GM18909 (cell line): ENCODE results near the gene NXT1.

Experiments used
- ATAC-seq: cut with Tn5 transposase; IDR thresholded peaks from one replicate; pipeline ENCODE4 v1.9.1; 2021; ENCODE audit warnings: mild to moderate bottlenecking; ENCODE audit not compliant: unreplicated experiment, poor library complexity

NXT1 gene

GRCh38 chr20:23358563-23358906 lies 7.9 kb downstream of the NXT1 start:
- no peak for ATAC-seq

DNA sequence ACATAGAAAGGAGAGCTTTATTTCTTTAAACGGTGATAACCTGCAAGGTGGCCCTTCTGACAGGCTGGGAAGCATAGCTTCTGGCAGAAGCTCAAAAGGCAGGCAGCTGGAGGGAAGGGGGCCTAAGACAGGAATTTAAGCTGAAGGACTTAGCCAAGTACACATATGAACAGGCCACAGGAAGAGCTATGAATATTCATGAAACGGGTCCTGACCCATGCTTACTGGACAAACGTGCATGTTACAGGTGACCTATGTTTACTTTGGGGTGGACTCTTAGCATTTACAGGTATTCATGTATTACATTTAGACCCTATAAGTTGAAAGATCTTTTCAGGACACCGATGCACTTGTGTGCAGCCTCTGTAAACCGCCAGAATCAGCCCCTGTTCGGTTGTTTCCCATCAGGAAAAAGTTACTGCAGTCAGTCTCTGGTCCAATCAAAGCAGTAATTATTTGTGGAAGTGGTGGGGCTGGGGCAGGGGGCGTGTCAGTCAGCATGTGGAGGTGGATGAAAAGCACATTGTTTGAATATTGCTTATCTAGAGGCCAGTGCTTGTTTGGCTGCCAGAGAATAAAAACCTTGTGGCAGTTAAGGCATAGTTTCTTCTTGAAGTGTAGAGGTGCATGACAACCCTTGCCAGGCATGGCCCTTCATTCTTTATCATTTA lies 8.5 kb downstream of the NXT1 start:
- no peak for ATAC-seq

DNA sequence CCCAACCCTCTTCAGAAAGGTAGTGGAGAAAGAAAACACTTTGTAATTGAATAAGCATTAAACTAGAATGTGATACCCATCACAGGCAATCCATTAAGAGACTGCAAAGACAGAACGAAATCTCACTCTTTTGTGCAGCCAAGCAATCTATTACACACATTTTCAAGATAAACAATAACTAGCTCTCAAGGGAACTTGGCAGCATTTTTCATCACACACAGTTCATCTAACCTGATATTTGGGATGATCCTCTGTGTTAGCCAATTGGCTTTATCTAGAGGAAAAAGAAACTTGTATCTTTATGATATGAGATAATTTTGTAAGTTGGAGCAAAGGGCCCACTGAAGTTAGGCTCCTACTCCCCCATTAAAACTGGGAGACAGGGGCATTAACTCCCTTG lies 9.9 kb downstream of the NXT1 start:
- no peak for ATAC-seq

GRCh38 chr20:23361119-23361475 lies 10.5 kb downstream of the NXT1 start:
- no peak for ATAC-seq

- ATAC-seq = peak; percentile 71
These were observed 11.1 kb downstream of the NXT1 start, which contains the start of gene GZF1 for GRCh38 chr20:23361476-23362391. GZF1 (plus strand) TSS chr20:23362182; CDS start chr20:23364384, 2,202 bp downstream.

DNA sequence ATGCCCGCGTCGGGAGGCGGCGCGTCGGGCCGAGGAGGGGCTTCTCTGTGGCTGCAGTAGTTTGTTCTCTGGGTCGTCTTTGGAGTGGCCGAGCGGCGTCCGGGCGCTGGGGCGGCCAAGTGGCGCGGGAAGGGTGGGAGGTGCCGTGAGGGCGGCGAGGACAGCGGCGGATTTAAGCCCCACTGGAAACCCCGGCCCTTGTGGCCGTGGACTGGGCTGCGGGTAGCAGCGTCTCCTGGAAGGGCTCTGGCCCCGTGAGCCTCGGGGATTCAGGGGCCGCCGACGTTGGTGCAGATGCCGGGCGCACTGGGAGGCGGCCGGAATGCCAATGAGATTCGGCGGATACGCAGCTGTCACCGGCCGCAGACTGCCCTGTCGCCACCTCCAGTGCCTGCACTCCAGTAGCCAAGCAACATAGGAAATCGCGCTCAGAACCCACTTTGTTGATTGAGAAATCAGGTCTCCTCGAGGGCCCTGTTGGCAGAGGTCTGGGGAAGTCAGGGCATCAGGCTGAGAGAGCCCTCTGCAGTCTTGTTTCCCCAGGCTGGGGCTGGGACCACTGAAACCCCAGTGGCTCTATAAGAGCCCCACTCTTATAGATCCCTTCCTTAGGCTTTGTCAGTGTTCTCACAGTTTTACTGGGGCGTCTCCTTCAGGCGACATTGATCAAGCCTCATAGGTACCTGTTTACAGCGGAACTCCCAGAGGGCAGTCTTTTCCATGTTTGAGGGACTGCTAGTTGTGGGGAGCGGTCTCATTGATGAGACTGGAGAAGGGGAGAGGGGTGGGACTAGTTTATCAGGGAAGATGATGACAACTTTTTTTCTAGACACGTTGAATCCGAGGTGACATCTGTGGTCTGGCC lies 12.0 kb downstream of the NXT1 start:
- ATAC-seq = no peak

GRCh38 chr20:23363257-23363649 lies 12.7 kb downstream of the NXT1 start:
- ATAC-seq = no peak

GRCh38 chr20:23365390-23366165 lies 15.0 kb downstream of the NXT1 start:
- ATAC-seq = no peak

GRCh38 chr20:23366384-23366783 lies 15.8 kb downstream of the NXT1 start:
- no peak for ATAC-seq

GRCh38 chr20:23367770-23368169 lies 17.2 kb downstream of the NXT1 start:
- no peak for ATAC-seq

- ATAC-seq = no peak
These were observed 17.9 kb downstream of the NXT1 start for GRCh38 chr20:23368316-23369071.

DNA sequence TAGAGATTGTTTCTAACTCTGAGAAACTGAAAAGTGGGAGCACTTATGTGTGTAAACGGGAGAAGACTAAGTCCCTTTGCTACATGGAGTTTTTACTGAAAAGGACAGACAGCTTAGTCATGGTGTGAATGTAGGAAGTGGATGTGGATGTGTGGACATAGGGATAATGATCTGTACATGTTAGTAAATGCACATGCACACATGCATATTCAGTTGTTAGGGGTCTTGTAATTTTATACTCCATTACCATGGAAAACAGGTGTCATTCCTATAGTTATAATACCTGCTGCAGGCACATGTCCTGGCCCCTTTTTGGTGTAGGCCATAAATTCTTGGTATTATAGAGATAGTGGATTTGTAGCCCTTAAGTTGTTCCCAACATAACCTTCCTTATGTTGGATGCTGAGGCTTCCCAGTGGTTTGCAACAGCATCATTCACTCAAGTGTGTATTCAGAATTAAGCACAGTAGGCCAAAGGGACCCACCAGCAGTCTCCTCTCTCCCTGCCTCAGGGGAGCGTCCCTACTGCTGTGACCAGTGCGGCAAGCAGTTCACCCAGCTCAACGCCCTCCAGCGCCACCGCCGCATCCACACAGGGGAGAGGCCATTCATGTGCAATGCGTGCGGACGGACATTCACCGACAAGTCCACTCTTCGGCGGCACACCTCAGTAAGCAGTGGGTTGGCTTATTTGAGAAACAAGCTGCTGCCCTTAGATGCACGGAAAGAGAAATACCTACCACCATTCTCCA lies 18.7 kb downstream of the NXT1 start:
- ATAC-seq = no peak

DNA sequence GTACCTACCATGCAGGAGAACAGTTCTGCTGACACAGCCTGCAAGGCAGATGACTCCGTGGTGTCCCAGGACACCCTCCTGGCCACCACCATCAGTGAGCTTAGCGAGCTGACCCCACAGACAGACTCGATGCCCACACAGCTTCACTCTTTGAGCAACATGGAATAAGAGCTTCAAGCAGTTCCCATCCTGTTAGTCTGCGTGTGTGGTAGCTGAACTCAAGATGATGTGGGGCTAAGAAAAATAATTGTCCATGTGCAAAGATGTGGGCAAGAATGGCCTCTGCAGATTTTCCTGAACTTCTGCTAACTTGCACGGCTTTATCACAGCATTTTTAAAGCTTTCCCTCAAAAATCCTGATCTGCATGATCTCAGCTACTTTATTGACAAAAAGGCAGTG lies 19.7 kb downstream of the NXT1 start:
- ATAC-seq = no peak

- no peak for ATAC-seq
These were observed 20.3 kb downstream of the NXT1 start for GRCh38 chr20:23370873-23371272.

DNA sequence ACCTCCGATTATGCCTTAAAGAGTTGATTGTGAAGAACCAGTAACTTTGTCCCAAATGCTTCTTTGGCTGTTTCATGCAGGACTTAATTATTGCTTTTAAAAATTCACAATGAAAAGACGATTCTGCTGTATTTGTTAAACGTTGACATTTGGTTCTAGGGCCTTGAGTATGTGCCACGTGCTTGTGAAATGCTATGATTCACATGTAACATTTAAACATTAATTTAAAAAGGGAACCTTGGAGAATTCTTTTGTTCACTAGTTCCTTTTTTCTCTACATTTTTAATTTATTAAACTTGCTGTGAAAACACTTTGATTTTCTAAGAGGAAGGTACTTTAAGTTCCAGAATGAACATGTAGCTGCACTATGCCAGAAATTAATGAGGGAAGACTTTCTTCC lies 20.9 kb downstream of the NXT1 start:
- no peak for ATAC-seq

- ATAC-seq = no peak
These were observed 23.9 kb downstream of the NXT1 start for GRCh38 chr20:23374441-23374840.

DNA sequence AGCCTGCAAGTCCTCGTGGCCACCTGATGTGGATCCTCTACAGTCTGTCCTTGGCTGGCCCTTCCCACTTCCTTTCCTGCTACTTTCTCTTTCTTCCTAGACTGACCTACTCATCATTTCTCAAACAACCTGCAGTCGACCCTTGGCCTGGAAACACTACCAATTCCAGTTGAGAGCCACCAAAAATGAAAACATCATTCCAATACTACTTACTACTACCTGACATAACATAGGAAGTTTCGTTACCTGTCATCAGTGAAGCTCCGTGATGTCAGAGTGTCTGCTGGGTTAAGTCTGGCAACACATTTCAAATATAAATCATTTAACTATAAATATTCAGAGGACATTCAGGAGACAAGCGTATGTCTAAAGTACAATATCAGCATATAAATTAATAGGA lies 25.2 kb downstream of the NXT1 start:
- no peak for ATAC-seq

DNA sequence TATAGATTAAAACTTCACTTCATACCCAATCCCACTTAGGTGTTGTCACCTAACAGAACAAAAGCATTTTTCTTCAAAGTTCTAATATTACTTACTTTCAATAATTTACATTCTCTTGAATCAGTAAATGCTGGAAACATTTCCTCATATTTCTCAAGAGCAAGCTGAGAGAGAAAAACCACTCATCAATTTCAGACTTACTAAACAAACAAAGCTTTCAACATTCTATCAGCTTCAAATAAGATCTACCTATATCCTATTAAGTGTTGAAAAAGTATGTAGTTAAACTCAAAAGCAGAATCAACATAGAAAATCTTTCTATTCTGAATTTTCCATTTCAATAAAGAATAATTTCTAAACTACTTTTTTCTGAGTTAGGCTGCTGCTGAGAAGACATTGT lies 29.2 kb downstream of the NXT1 start:
- no peak for ATAC-seq

DNA sequence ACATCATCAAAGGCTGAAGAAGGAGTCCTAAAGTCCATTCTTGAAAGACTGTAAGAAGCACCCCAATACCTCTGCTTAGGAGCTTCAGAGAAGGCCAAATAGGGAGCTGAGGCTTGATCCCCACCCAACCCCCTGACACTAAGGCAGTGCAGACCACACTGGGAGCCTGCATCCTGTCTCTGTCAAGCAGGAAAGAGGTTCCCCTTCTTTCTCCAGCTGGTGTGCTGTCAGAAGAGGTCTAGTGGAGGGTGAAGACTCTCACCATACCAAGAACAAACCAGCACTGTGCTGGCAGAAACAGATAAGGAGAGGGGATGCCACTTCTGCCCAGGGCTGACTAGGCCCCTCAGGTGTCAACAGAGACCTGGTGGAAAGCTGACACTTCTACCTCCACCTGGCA lies 31.3 kb downstream of the NXT1 start:
- ATAC-seq = no peak
